Bronchial epithelial cell (primary cell): Measurements from ENCODE around the gene TMIE. TPM values are rescaled to one million over a fixed set of nuclear protein-coding genes. Genes with fewer than 3 reads are reported as not detected.

ENCODE experiments used
- DNase-seq: peaks from one replicate; pipeline ENCODE4 v3.0.0-alpha.2; 2010; ENCODE audit warnings: low read depth
- FAIRE-seq: peaks from 2 replicates; lab custom pipeline; 2011; peaks lifted over from hg19 to GRCh38; lab: Jason Lieb, UNC
- H3K27me3 ChIP-seq: 2 replicates; pipeline ENCODE4 v1.5.1; 2011; ENCODE audit warnings: low read length; ENCODE audit not compliant: control insufficient read depth, insufficient read depth
- H3K36me3 ChIP-seq: 2 replicates; pipeline ENCODE4 v1.5.1; 2011; ENCODE audit warnings: low read length; ENCODE audit not compliant: control insufficient read depth, insufficient read depth
- H3K4me3 ChIP-seq: 2 replicates; pipeline ENCODE4 v1.5.1; 2011; ENCODE audit warnings: mild to moderate bottlenecking, low read depth, low read length, control low read depth
- total RNA-seq: library from RNA; depleted of rRNA; stranded (reverse); fragments of >200 nt; gene quantifications from 2 replicates; pipeline ENCODE4 v1.2.1, GENCODE V29; 2014
- TF ChIP-seq, protein P1 (sequence below): IDR thresholded peaks from 2 replicates; pipeline ENCODE4 v1.5.1; 2011; ENCODE audit warnings: mild to moderate bottlenecking, moderate library complexity, low read length, control low read depth, inconsistent platforms; ENCODE audit not compliant: insufficient read depth, severe bottlenecking

The TMIE gene
- total RNA-seq, 1 donor from 2014 or later, result 1.6 TPM

DNA sequence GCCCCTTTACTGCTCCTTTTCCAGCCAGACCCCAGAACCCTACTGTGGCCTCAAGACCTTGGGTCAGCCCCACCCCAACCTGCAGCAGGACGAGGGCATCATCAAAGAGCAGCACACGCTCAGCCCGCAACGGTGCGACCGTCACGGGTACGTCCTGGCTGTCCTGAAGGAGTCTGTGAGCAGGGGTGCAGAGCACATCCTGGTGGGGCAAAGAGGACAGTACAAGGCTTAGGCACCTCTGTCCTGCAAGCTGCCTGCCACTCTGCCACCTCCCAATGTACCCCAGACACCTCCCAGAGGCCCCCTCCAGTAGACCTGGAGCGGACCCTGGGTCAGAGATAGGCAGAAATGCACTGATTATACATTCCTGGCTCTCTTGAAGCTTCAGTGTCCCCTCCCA lies 15.7 kb upstream of the TMIE start:
- Histone ChIP-seq H3K27me3 (no peaks in the 10 kb centered on the region), H3K36me3 (peaks cover 86% of the 10 kb centered on the region), H3K4me3 (no peak overlapping the region)
- DNase-seq (no peak), FAIRE-seq (no peak)
- TF ChIP-seq, protein P1, sequence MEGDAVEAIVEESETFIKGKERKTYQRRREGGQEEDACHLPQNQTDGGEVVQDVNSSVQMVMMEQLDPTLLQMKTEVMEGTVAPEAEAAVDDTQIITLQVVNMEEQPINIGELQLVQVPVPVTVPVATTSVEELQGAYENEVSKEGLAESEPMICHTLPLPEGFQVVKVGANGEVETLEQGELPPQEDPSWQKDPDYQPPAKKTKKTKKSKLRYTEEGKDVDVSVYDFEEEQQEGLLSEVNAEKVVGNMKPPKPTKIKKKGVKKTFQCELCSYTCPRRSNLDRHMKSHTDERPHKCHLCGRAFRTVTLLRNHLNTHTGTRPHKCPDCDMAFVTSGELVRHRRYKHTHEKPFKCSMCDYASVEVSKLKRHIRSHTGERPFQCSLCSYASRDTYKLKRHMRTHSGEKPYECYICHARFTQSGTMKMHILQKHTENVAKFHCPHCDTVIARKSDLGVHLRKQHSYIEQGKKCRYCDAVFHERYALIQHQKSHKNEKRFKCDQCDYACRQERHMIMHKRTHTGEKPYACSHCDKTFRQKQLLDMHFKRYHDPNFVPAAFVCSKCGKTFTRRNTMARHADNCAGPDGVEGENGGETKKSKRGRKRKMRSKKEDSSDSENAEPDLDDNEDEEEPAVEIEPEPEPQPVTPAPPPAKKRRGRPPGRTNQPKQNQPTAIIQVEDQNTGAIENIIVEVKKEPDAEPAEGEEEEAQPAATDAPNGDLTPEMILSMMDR, result no peak

- no peak for FAIRE-seq
- peaks cover 43% of the 10 kb centered on the region for H3K36me3 ChIP-seq
- peak; percentile 57 for DNase-seq
Observed at GRCh38 chr3:46690798-46691197, 10.4 kb upstream of the TMIE start.

GRCh38 chr3:46692566-46692990 lies 8.6 kb upstream of the TMIE start:
- TF ChIP-seq, protein P1, result no peak
- peak; percentile 99 for FAIRE-seq
- no peaks in the 10 kb centered on the region for H3K27me3 ChIP-seq
- H3K36me3 ChIP-seq, result peaks cover 26% of the 10 kb centered on the region
- DNase-seq, result peak; percentile 95
- H3K4me3 ChIP-seq, result peak overlapping the region; percentile 97

More at GRCh38 chr3:46690798-46691197, 10.4 kb upstream of the TMIE start:
- TF ChIP-seq, protein P1, result no peak
- Histone ChIP-seq H3K4me3 (peak overlapping the region; percentile 5), H3K27me3 (no peaks in the 10 kb centered on the region)

GRCh38 chr3:46693038-46693891 lies 7.9 kb upstream of the TMIE start, which contains the start of gene ALS2CL:
Gene ALS2CL, minus strand, starts transcription at chr3:46693679. Its CDS starts 4,239 bp downstream, at chr3:46689440.
- DNase-seq (peak; percentile 51), FAIRE-seq (no peak)
- no peaks in the 10 kb centered on the region for H3K27me3 ChIP-seq
- TF ChIP-seq, protein P1, result peak; percentile 4
- peaks cover 19% of the 10 kb centered on the region for H3K36me3 ChIP-seq
- peak within 1 kb of the TSS; percentile 97 for H3K4me3 ChIP-seq

GRCh38 chr3:46693892-46694226 lies 7.3 kb upstream of the TMIE start:
- DNase-seq (no peak), FAIRE-seq (no peak)
- no peaks in the 10 kb centered on the region for H3K27me3 ChIP-seq
- TF ChIP-seq, protein P1, result no peak
- peak overlapping the region; percentile 97 for H3K4me3 ChIP-seq
- H3K36me3 ChIP-seq, result peaks cover 15% of the 10 kb centered on the region
